ENCODE data around the gene IAH1. TPM values are rescaled to one million over a fixed set of nuclear protein-coding genes. Genes with fewer than 3 reads are reported as not detected.

Gene IAH1
- total and polyA plus RNA-seq, 4 experiments from 2014 or later: 52.5 to 98.4 (median 72.0) TPM

- Histone ChIP-seq H3K9me3 (ENCODE audit: control insufficient read depth in 1 of 2, low read length in 2 of 2) (no peaks in the 10 kb centered on the region), H3K36me3 (ENCODE audit: insufficient read depth, low read length) (peaks cover 27% of the 10 kb centered on the region), H3K4me3 (ENCODE audit: low read length in 2 of 2) (no peak overlapping the region), H3K27me3 (ENCODE audit: insufficient read depth, low read length) (no peaks in the 10 kb centered on the region), H3K27ac (ENCODE audit: low read depth, low read length) (no peak overlapping the region), H3K4me1 (ENCODE audit: insufficient read depth, low read length) (no peaks in the 10 kb centered on the region)
- ChIA-PET CTCF (ENCODE audit: partially characterized antibody) (no interaction called here), POLR2A (ENCODE audit: partially characterized antibody) (no interaction called here)
- no peak overlapping the region for H3K4me3 Mint-ChIP-seq
- no peaks in the 10 kb centered on the region for H3K27me3 Mint-ChIP-seq
- peaks cover 0 to 4% (median under 1%) of the 10 kb centered on the region in 4 donors for H3K4me1 Mint-ChIP-seq
- peaks cover 53 to 72% of the 10 kb centered on the region in 2 donors for H3K36me3 Mint-ChIP-seq
- H3K9me3 Mint-ChIP-seq: no peaks in the 10 kb centered on the region
- peak overlapping the region in 3 of 7 donors; percentile 10 to 36 (median 29) for H3K27ac Mint-ChIP-seq
- DNase-seq: no peak
- intact Hi-C loops (cut with micrococcal nuclease): no loop called here
Observed at GRCh38 chr2:9525266-9525665, 50.9 kb downstream of the IAH1 start.

GRCh38 chr2:9527995-9528787 is 53.8 kb downstream of the IAH1 start:
- intact Hi-C loops (cut with micrococcal nuclease): no loop called here
- H3K9me3 ChIP-seq (ENCODE audit: control insufficient read depth in 1 of 2, low read length in 2 of 2): no peaks in the 10 kb centered on the region
- no peaks in the 10 kb centered on the region for H3K27me3 Mint-ChIP-seq
- H3K4me3 Mint-ChIP-seq: no peak overlapping the region
- peaks cover 20% of the 10 kb centered on the region for H3K36me3 ChIP-seq (ENCODE audit: insufficient read depth, low read length)
- ChIA-PET CTCF (ENCODE audit: partially characterized antibody) (no interaction called here), POLR2A (ENCODE audit: partially characterized antibody) (no interaction called here)
- H3K36me3 Mint-ChIP-seq: peaks cover 38 to 62% of the 10 kb centered on the region in 2 donors
- DNase-seq: no peak
- peaks cover 0 to 4% (median under 1%) of the 10 kb centered on the region in 4 donors for H3K4me1 Mint-ChIP-seq
- no peak overlapping the region for H3K4me3 ChIP-seq (ENCODE audit: low read length in 2 of 2)
- no peak overlapping the region for H3K27ac ChIP-seq (ENCODE audit: low read depth, low read length)
- H3K27ac Mint-ChIP-seq: peak overlapping the region in 2 of 7 donors; percentile 51 to 78
- H3K27me3 ChIP-seq (ENCODE audit: insufficient read depth, low read length): no peaks in the 10 kb centered on the region
- H3K9me3 Mint-ChIP-seq: no peaks in the 10 kb centered on the region
- no peaks in the 10 kb centered on the region for H3K4me1 ChIP-seq (ENCODE audit: insufficient read depth, low read length)

DNA sequence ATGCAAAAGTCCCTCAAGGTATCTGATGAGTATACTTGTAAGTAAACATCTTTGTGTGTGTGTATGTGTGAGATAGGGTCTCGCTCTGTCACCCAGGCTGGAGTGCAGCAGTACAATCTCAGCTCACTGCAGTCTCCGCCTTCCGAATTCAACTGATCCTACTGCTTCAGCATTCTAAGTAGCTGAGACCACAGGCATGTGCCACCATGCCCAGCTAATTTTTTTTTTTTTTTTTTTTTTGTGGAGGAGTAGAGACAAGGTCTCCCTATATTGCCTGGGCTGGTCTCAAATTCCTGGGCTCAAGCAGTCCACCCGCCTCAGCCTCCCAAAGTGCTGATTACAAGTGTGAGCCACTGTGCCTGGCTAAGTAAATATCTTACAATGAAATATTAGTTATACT is 58.1 kb downstream of the IAH1 start:
- Histone ChIP-seq H3K9me3 (ENCODE audit: control insufficient read depth in 1 of 2, low read length in 2 of 2) (no peaks in the 10 kb centered on the region), H3K4me3 (ENCODE audit: low read length in 2 of 2) (no peak overlapping the region), H3K27ac (ENCODE audit: low read depth, low read length) (no peak overlapping the region), H3K4me1 (ENCODE audit: insufficient read depth, low read length) (no peaks in the 10 kb centered on the region), H3K27me3 (ENCODE audit: insufficient read depth, low read length) (no peaks in the 10 kb centered on the region), H3K36me3 (ENCODE audit: insufficient read depth, low read length) (peaks cover 18% of the 10 kb centered on the region)
- Mint-ChIP-seq H3K4me3 (no peak overlapping the region), H3K9me3 (no peaks in the 10 kb centered on the region), H3K27ac (no peak overlapping the region), H3K4me1 (peaks cover 0 to 14% (median 8%) of the 10 kb centered on the region in 4 donors), H3K27me3 (no peaks in the 10 kb centered on the region), H3K36me3 (peaks cover 38 to 56% of the 10 kb centered on the region in 2 donors)
- DNase-seq: no peak
- ChIA-PET POLR2A (ENCODE audit: partially characterized antibody) (no interaction called here), CTCF (ENCODE audit: partially characterized antibody) (no interaction called here)
- intact Hi-C loops (cut with micrococcal nuclease): no loop called here

GRCh38 chr2:9533663-9534062 is 59.3 kb downstream of the IAH1 start:
- peak overlapping the region in 3 of 7 donors; percentile 41 to 53 (median 42) for H3K27ac Mint-ChIP-seq

DNA sequence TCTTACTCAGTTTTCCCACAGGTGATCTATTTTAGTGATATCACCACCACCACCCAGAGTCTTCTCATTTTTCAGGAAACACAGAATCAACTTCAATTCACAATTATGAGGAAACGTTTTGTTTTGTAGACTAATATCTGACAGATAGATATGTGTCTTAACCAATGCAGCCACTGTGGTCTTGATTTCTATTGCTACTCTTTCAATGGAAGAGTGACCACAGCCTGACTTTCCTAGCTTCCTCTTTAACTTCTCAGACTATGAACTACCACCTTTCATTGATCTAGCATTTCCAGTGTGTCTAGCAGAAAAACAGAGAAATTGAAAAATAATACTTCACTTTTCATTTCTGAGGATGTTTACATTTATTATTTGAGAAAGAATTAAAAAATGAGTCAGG is 60.8 kb downstream of the IAH1 start:
- Histone ChIP-seq H3K27ac (ENCODE audit: low read depth, low read length) (no peak overlapping the region), H3K27me3 (ENCODE audit: insufficient read depth, low read length) (no peaks in the 10 kb centered on the region), H3K9me3 (ENCODE audit: control insufficient read depth in 1 of 2, low read length in 2 of 2) (no peaks in the 10 kb centered on the region), H3K4me1 (ENCODE audit: insufficient read depth, low read length) (no peaks in the 10 kb centered on the region), H3K36me3 (ENCODE audit: insufficient read depth, low read length) (peaks cover 18% of the 10 kb centered on the region), H3K4me3 (ENCODE audit: low read length in 2 of 2) (no peak overlapping the region)
- ChIA-PET CTCF (ENCODE audit: partially characterized antibody) (no interaction called here), POLR2A (ENCODE audit: partially characterized antibody) (no interaction called here)
- Mint-ChIP-seq H3K4me1 (peaks cover 6 to 21% (median 13%) of the 10 kb centered on the region in 4 donors), H3K36me3 (peaks cover 23 to 41% of the 10 kb centered on the region in 2 donors), H3K9me3 (no peaks in the 10 kb centered on the region), H3K27ac (no peak overlapping the region), H3K4me3 (no peak overlapping the region), H3K27me3 (no peaks in the 10 kb centered on the region)
- no peak for DNase-seq
- intact Hi-C loops (cut with micrococcal nuclease): no loop called here

More at GRCh38 chr2:9533663-9534062, 59.3 kb downstream of the IAH1 start:
- Histone ChIP-seq H3K27me3 (ENCODE audit: insufficient read depth, low read length) (no peaks in the 10 kb centered on the region), H3K9me3 (ENCODE audit: control insufficient read depth in 1 of 2, low read length in 2 of 2) (no peaks in the 10 kb centered on the region), H3K36me3 (ENCODE audit: insufficient read depth, low read length) (peaks cover 18% of the 10 kb centered on the region), H3K4me1 (ENCODE audit: insufficient read depth, low read length) (no peaks in the 10 kb centered on the region), H3K4me3 (ENCODE audit: low read length in 2 of 2) (no peak overlapping the region), H3K27ac (ENCODE audit: low read depth, low read length) (no peak overlapping the region)
- no peak for DNase-seq
- Mint-ChIP-seq H3K4me1 (peaks cover 6 to 17% (median 12%) of the 10 kb centered on the region in 4 donors), H3K27me3 (no peaks in the 10 kb centered on the region), H3K36me3 (peaks cover 31 to 47% of the 10 kb centered on the region in 2 donors), H3K4me3 (no peak overlapping the region), H3K9me3 (no peaks in the 10 kb centered on the region)
- CTCF ChIA-PET (ENCODE audit: partially characterized antibody): no interaction called here
- intact Hi-C loops (cut with micrococcal nuclease): no loop called here
- POLR2A ChIA-PET (ENCODE audit: partially characterized antibody): no interaction called here

- Histone ChIP-seq H3K27me3 (ENCODE audit: insufficient read depth, low read length) (no peaks in the 10 kb centered on the region), H3K4me1 (ENCODE audit: insufficient read depth, low read length) (no peaks in the 10 kb centered on the region), H3K4me3 (ENCODE audit: low read length in 2 of 2) (no peak overlapping the region), H3K9me3 (ENCODE audit: control insufficient read depth in 1 of 2, low read length in 2 of 2) (no peaks in the 10 kb centered on the region), H3K36me3 (ENCODE audit: insufficient read depth, low read length) (peaks cover 18% of the 10 kb centered on the region), H3K27ac (ENCODE audit: low read depth, low read length) (no peak overlapping the region)
- CTCF ChIA-PET (ENCODE audit: partially characterized antibody): interaction anchor here (0.6 to 1.0 kb wide), 2 partner anchors 71 to 536 kb away, joined by 3 read pairs; no protein-coding TSS in a partner anchor
- Mint-ChIP-seq H3K27ac (peak overlapping the region in 3 of 7 donors; percentile 0 to 34 (median 15)), H3K4me3 (no peak overlapping the region), H3K36me3 (peaks cover 23 to 44% of the 10 kb centered on the region in 2 donors), H3K4me1 (peaks cover 6 to 27% (median 15%) of the 10 kb centered on the region in 4 donors), H3K9me3 (no peaks in the 10 kb centered on the region), H3K27me3 (no peaks in the 10 kb centered on the region)
- no peak for DNase-seq
- intact Hi-C loops (cut with micrococcal nuclease): no loop called here
- POLR2A ChIA-PET (ENCODE audit: partially characterized antibody): interaction anchor here (1.6 kb wide), 1 partner anchor 20 kb away, joined by 4 read pairs; no protein-coding TSS in a partner anchor
Observed at GRCh38 chr2:9536504-9536903, 62.2 kb downstream of the IAH1 start.

DNA sequence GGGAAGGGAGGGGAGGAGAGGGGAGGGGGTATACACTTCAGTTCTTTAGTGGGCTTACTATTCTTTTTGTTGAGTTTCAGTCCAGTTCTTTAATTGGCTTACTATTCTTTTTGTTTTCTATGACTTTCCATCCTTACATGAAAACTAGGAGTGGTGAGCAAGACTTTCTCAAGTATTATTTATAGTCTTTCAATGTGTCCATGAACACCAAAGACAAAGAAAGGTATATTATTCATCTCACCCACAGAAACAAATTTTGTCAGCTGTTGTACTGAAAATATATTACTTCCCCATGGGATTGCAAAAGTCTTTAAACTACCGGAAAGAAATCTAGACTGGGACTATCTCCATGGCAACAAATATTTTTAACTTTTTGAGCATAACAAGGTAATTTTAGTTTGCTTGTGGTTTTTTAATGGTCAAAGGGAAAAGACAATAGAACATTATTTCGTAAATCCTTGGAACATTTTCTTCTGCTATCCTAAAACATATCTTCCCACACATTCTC is 63.7 kb downstream of the IAH1 start:
- intact Hi-C loops (cut with micrococcal nuclease): no loop called here
- H3K36me3 Mint-ChIP-seq: peaks cover 23 to 43% of the 10 kb centered on the region in 2 donors
- H3K4me3 Mint-ChIP-seq: no peak overlapping the region
- Histone ChIP-seq H3K9me3 (ENCODE audit: control insufficient read depth in 1 of 2, low read length in 2 of 2) (no peaks in the 10 kb centered on the region), H3K4me3 (ENCODE audit: low read length in 2 of 2) (no peak overlapping the region), H3K27ac (ENCODE audit: low read depth, low read length) (no peak overlapping the region), H3K27me3 (ENCODE audit: insufficient read depth, low read length) (no peaks in the 10 kb centered on the region), H3K4me1 (ENCODE audit: insufficient read depth, low read length) (no peaks in the 10 kb centered on the region), H3K36me3 (ENCODE audit: insufficient read depth, low read length) (peaks cover 13% of the 10 kb centered on the region)
- no peak for DNase-seq
- H3K9me3 Mint-ChIP-seq: no peaks in the 10 kb centered on the region
- CTCF ChIA-PET (ENCODE audit: partially characterized antibody): interaction anchor here (1.1 kb wide), 1 partner anchor 21 kb away, joined by 4 read pairs; no protein-coding TSS in a partner anchor
- POLR2A ChIA-PET (ENCODE audit: partially characterized antibody): interaction anchor here (1.5 kb wide), 1 partner anchor 17 kb away, joined by 3 read pairs; no protein-coding TSS in a partner anchor
- no peaks in the 10 kb centered on the region for H3K27me3 Mint-ChIP-seq
- peaks cover 7 to 29% (median 16%) of the 10 kb centered on the region in 4 donors for H3K4me1 Mint-ChIP-seq
- no peak overlapping the region for H3K27ac Mint-ChIP-seq
